Dedifferentiated amniotic fluid mesenchymal stem cell (primary cell): ENCODE data around the gene NCBP1.
"Not testable (repeated sequence)": the region's sequence is repeated elsewhere in the genome, so short reads cannot be mapped to it uniquely, and the experiment has no call there.

Source experiments
- DNase-seq: peaks from one replicate; pipeline ENCODE4 v3.0.0-alpha.2; 2016; ENCODE audit errors: extremely low spot score

The NCBP1 gene, protein sequence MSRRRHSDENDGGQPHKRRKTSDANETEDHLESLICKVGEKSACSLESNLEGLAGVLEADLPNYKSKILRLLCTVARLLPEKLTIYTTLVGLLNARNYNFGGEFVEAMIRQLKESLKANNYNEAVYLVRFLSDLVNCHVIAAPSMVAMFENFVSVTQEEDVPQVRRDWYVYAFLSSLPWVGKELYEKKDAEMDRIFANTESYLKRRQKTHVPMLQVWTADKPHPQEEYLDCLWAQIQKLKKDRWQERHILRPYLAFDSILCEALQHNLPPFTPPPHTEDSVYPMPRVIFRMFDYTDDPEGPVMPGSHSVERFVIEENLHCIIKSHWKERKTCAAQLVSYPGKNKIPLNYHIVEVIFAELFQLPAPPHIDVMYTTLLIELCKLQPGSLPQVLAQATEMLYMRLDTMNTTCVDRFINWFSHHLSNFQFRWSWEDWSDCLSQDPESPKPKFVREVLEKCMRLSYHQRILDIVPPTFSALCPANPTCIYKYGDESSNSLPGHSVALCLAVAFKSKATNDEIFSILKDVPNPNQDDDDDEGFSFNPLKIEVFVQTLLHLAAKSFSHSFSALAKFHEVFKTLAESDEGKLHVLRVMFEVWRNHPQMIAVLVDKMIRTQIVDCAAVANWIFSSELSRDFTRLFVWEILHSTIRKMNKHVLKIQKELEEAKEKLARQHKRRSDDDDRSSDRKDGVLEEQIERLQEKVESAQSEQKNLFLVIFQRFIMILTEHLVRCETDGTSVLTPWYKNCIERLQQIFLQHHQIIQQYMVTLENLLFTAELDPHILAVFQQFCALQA

GRCh38 chr9:97632985-97633858 lies at the start of gene NCBP1, which contains the start of gene TSTD2:
TSS of gene NCBP1 (plus strand) at chr9:97633821. CDS start at chr9:97633882, 61 bp downstream.
TSS of gene TSTD2 (minus strand) at chr9:97633368. CDS start at chr9:97627562, 5,806 bp downstream.
- peak; percentile 97 for DNase-seq

DNA sequence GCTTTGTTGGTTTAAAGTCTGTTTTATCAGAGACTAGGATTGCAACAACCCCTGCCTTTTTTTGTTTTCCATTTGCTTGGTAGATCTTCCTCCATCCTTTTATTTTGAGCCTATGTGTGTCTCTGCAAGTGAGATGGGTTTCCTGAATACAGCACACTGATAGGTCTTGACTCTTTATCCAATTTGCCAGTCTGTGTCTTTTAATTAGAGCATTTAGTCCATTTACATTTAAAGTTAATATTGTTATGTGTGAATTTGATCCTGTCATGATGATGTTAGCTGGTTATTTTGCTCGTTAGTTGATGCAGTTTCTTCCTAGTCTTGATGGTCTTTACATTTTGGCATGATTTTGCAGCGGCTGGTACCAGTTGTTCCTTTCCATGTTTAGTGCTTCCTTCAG lies 48.8 kb upstream of the NCBP1 start:
- DNase-seq: not testable (repeated sequence)

DNA sequence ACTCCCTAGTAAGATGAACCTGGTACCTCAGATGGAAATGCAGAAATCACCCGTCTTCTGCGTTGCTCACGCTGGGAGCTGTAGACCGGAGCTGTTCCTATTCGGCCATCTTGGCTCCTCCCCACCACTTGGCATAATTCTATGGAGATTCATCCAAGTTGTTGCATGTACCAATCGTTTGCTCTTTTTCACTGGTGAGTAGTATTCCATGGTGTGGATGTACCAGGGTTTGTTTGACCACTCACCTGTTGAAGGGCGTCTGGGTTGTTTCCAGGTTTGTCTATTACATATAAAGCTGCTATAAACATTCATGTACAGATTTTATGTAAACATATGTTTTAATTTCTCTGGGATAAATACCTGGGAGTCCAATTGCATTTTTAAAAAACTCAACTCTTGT lies 46.7 kb upstream of the NCBP1 start:
- not testable (repeated sequence) for DNase-seq

- no peak for DNase-seq
Observed at GRCh38 chr9:97591535-97591934, 42.1 kb upstream of the NCBP1 start.

- no peak for DNase-seq
Observed at GRCh38 chr9:97592126-97592525, 41.5 kb upstream of the NCBP1 start.

DNA sequence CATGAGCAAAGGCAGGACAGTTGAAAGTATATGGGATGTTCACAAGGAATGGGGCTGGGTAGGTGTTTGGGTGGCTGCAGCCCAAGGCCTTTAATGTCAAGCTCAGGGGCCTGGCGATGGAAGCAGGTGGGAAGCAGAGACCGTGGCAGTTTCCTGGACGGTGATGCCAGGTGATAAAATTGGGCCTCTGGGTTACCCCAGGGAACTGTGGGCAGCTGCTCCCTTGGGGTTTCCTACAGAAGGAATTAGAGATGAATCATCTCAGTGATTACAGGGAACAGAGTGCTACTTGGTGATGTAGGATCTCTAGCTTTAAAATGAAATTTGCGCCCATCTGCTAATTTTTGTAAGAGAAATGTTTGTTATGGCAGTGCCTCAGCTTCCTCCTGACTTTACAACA lies 39.7 kb upstream of the NCBP1 start:
- no peak for DNase-seq

- DNase-seq: no peak
Observed at GRCh38 chr9:97594381-97594921, 39.2 kb upstream of the NCBP1 start.

DNA sequence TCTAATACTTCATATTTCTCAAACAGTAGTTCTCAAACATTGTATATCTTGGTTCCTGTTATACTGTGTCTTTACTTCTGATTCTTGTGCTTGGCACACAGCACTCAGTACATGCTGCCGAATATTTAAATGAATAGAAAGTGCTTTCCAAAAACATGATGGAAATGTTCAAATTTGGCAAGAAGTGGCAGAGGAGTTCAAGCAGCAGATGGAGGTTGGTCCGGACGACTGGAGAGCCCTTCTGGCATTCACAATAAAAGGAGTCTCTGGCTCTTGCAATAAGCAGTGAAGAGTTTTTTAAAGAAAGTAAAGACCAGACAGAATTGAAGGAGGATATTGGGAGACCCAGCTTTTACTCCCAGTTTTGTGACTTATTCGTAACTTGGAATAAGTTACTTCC lies 36.7 kb upstream of the NCBP1 start:
- no peak for DNase-seq

GRCh38 chr9:97598461-97599288 lies 34.9 kb upstream of the NCBP1 start:
- DNase-seq: peak; percentile 52

DNA sequence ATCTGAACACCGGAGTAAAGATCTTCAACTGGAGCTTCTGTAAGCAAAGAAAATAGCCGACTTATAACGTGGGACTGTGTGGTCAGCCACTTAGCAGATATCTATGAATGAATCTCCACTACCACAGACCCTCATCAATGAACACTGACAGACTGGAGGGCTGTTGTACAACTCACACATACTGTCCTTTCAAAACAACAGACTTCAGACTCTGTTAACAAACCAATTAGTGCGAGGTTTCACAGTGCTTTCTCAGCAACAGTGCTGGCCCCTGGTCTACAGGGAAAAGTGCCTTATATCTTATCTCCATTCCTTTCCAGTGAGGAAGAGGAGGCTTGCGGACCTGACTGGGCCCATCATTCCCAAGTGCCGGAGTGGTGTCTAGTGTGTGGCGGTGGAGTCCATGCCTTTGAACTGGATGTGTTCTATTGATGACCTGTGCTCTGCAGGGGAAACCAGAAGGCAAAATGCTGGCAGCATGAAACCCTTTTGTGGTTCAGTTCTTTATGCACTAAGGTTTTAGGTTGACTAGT lies 34.2 kb upstream of the NCBP1 start:
- DNase-seq: no peak

- no peak for DNase-seq
Observed at GRCh38 chr9:97600531-97601227, 32.9 kb upstream of the NCBP1 start.

DNA sequence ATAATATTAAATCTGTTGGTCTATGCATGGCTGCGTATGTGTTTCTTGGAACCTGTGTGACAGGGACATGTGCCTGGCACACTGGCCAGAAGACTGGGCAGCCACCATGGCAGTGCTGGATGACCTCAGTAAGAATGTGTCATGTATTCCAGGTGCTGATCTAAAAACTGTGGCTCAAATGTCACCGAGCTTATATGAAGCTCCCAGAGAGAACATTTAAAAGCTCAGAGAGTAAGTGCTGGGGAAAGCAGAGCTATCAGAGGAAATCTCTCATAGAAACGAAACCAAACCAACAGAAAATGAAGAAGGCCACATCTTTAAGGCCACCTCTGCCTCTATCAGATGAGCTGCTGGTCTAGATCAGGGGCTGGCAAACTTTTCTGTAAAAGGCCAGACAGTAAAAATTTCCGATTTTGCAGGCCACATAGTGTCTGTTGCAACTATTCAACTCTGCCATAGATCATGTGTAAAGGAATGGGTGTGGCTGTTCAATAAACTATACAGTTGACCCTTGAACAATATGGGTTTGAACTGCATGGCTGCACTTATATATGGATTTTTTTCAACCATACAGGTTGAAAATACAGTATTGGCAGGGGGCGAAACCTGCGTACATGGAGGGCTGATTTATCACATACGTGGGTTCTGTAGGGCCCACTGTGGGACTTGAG lies 32.3 kb upstream of the NCBP1 start:
- no peak for DNase-seq

- DNase-seq: no peak
Observed at GRCh38 chr9:97602430-97602829, 31.2 kb upstream of the NCBP1 start.

GRCh38 chr9:97604901-97605645 lies 28.5 kb upstream of the NCBP1 start:
- DNase-seq: no peak

DNA sequence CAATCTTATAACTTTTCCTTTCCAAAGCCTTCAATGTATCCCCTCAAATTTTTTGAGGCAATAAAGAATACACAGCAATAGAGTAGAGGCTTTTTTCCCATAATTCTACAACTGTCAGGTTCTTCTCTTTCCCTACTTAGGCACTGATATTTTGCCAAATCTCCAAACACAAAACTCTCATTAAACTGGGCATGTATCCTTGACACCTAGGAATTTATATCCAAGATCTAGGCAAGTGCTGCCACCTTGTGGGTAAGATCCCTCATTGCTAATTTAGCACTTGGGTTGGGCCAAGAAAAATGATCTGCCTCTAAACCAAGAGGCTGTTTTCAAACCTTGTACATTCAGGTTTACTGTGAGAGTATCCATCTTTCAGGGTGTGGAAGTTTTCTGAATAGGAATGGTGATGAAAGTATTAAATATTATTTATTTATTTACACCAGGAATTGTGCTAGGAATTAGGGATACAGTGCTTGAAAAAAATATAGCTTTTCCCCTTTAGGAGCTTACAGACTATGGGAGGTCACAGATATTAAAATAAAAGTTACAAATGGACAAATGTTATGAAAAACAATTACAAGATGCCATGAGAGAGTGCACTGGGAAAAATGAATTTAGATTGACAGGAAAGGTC lies 18.1 kb upstream of the NCBP1 start:
- DNase-seq: peak; percentile 45

- no peak for DNase-seq
Observed at GRCh38 chr9:97617939-97618416, 15.6 kb upstream of the NCBP1 start.

DNA sequence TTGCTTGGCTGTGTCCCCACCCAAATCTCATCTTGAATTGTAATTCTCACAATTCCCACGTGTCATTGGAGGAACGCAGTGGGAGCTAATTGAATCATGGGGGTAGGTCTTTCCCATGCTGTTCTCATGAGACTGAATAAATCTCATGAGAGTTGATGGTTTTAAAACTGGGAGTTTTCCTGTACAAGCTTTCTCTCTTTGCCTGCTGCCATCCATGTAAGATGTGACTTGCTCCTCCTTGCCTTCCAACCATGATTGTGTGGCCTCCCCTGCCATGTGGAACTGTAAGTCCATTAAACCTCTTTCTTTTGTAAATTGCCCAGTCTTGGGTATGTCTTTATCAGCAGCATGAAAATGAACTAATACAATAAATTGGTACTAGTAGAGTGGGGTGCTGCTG lies 13.6 kb upstream of the NCBP1 start:
- not testable (repeated sequence) for DNase-seq

GRCh38 chr9:97622483-97622882 lies 11.1 kb upstream of the NCBP1 start:
- DNase-seq: not testable (repeated sequence)
